T-helper 17 cell (primary cell): ENCODE measurements around the gene GPSM1. TPM values are rescaled to one million over a fixed set of nuclear protein-coding genes. Genes with fewer than 3 reads are reported as not detected.
"Not testable (repeated sequence)": the region's sequence is repeated elsewhere in the genome, so short reads cannot be mapped to it uniquely, and the experiment has no call there.

Experiments
- ATAC-seq: fragments of 150-1000 bp; cut with Tn5 transposase; 2 replicates; pipeline ENCODE4 v1.10.0; 2021; ENCODE audit warnings: mild to moderate bottlenecking, moderate library complexity
- DNase-seq, 3 donors: peaks; one replicate each; pipeline versions ENCODE4 v3.0.0 to v3.0.0-alpha.2; 2020 to 2021
- H3K9me3 ChIP-seq: one replicate; pipeline ENCODE4 v1.7.0; 2013; ENCODE audit warnings: low read length, mild to moderate bottlenecking; ENCODE audit not compliant: control insufficient read depth, poor library complexity, severe bottlenecking
- H3K27ac Mint-ChIP-seq: one replicate; pipeline ENCODE4 v1.8.0; 2022; ENCODE audit warnings: mild to moderate bottlenecking, moderate library complexity, mixed read lengths
- H3K27me3 Mint-ChIP-seq: one replicate; pipeline ENCODE4 v1.8.0; 2022; ENCODE audit warnings: mixed read lengths
- H3K36me3 Mint-ChIP-seq: one replicate; pipeline ENCODE4 v1.8.0; 2022; ENCODE audit warnings: low read depth, mixed read lengths
- H3K4me1 Mint-ChIP-seq: one replicate; pipeline ENCODE4 v1.8.0; 2022; ENCODE audit warnings: mild to moderate bottlenecking, mixed read lengths
- H3K4me3 Mint-ChIP-seq: one replicate; pipeline ENCODE4 v1.8.0; 2022; ENCODE audit warnings: mild to moderate bottlenecking, moderate library complexity, mixed read lengths
- total RNA-seq, 4 donors: library from RNA in 2 of 4; stranded (reverse) in 2 of 4; gene quantifications; one replicate each; pipeline ENCODE4 v1.2.3 and lab custom pipeline; 2022 to 2026

The GPSM1 gene
- total RNA-seq, 2 donors from 2014 or later, result 7.4 to 10.8 TPM

DNA sequence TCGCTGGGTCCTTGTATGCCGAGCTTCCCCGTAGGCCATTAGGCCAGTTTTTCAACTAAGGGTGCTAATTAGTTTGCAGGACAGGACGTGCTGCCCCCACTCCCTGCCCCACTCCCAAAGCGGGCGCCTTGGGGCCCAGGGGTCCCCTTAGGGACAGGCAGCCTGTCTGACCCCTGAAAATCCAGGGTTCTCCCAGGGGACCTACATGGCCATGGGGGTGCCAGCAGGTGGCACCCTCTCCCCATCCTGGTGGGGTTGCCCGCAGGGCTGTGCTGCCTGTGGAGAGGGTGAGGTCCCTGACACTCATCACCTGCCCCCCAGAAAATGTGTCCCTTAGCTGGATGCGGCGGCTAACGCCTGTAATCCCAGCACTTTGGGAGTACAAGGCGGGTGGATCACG lies 14.9 kb upstream of the GPSM1 start:
- Mint-ChIP-seq H3K36me3 (no peaks in the 10 kb centered on the region), H3K27ac (no peak overlapping the region), H3K4me3 (no peak overlapping the region), H3K27me3 (no peaks in the 10 kb centered on the region), H3K4me1 (no peaks in the 10 kb centered on the region)
- no peaks in the 10 kb centered on the region for H3K9me3 ChIP-seq
- ATAC-seq (peak; percentile 71), DNase-seq (no peak)

DNA sequence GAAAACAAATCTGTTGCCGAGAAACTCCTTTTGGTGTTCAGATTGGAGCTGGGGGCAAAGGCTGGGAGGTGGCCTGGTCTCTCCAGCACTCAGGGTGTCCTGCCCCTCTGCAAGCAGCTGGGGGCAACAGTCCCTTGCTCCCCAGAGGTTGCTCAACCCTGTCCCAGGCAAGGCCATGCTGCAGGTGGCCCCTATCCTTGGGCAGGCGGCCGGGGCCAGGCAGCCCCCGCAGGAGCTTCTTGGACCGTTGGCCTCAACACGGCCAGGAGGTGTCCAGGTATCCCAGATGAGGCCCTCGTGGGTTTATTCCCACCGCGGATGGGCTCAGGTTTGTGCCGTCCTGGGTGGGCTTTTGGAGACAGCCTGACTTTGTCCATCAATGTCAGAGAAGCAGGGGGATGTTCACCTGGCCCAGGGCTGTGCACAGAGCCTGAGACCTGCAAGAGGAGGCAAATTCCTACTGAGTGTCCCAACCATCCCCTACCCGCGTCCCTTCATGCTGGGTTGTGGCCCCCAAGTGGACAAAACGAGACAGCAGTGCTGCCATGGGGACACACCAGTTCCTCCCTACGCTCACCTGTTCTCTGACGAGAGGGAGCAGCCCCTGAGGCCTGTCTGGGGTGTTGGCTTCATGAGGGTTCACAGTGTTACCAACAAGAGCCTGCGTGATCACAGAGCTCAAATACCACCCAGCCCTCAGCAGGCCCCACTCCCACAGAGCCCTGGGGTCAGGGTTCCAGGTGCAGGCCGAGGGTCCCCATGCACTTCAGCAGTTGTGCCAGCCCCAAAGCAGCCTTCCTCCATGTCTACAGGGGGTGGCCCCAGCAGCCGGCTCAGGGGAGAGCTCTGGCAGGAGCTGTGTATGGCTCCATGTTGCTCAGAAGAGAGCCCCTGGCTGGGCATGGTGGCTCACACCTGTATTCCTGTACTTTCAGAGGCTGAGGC lies 14.0 kb upstream of the GPSM1 start:
- no peak for ATAC-seq
- no peak overlapping the region for H3K27ac Mint-ChIP-seq
- H3K9me3 ChIP-seq, result no peaks in the 10 kb centered on the region
- H3K27me3 Mint-ChIP-seq, result no peaks in the 10 kb centered on the region
- no peaks in the 10 kb centered on the region for H3K36me3 Mint-ChIP-seq
- no peak for DNase-seq
- H3K4me3 Mint-ChIP-seq, result no peak overlapping the region
- H3K4me1 Mint-ChIP-seq, result no peaks in the 10 kb centered on the region

DNA sequence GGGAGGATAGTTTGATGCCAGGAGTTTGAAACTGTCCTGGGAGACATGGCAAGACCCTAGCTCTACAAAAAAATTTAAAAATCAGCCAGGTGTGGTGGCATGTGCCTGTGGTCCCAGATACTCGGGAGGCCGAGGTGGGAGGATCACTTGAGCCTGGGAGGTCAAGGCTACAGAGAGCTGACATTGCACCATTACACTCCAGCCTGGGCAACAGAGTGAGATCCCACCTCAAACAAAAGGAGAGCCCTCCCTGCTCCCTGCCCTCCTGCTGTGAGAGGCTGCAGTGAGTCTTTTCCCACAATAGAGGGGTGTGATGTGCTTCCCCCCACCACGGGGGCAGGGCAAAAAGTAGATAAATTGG lies 13.3 kb upstream of the GPSM1 start:
- ATAC-seq (no peak), DNase-seq (no peak)
- Mint-ChIP-seq H3K4me1 (no peaks in the 10 kb centered on the region), H3K4me3 (no peak overlapping the region), H3K27me3 (no peaks in the 10 kb centered on the region), H3K27ac (no peak overlapping the region), H3K36me3 (no peaks in the 10 kb centered on the region)
- H3K9me3 ChIP-seq, result no peaks in the 10 kb centered on the region

DNA sequence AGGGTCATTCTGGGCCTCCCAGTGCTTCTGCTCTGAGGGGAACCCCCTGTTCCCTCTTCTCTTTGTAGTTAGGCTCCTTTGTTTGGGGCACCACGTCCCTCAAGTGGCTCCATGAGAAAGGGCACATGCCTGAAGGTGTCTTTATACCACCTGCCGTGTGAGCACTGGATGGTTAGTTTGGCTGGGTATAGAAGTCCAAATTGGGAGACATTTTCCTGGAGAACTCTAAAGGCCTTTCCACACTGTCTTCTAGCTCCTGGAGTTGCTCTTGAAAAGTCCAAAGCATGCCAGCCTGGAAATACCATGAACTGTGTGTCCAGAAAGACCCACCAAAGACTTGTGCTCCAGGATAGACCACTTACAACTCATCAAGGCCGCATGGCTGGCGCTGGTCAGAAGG lies 12.4 kb upstream of the GPSM1 start:
- H3K4me3 Mint-ChIP-seq, result no peak overlapping the region
- no peaks in the 10 kb centered on the region for H3K9me3 ChIP-seq
- no peak for ATAC-seq
- H3K36me3 Mint-ChIP-seq, result no peaks in the 10 kb centered on the region
- no peak for DNase-seq
- no peaks in the 10 kb centered on the region for H3K27me3 Mint-ChIP-seq
- no peaks in the 10 kb centered on the region for H3K4me1 Mint-ChIP-seq
- no peak overlapping the region for H3K27ac Mint-ChIP-seq

DNA sequence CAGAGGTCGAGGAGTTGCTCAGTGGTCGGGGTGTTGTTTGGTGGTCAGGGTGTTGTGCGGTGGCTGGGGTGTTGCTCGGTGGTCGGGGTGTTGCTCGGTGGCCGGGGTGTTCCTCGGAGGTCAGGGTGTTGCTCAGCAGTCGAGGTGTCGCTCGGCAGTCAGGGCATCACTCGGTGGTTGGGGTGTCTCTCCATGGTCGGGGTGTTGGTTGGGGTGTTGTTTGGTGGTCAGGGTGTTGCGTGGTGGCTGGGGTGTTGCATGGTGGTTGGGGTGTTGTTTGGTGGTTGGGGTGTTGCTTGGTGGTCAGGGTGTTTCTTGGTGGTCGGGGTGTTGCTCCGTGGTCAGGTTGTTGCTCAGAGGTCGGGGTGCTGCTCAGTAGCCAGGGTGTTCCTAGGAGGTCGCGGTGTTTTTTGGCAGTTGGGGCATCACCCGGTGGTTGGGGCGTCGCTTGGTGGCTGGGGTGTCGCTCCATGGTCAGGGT lies 11.0 kb upstream of the GPSM1 start:
- no peak overlapping the region for H3K4me3 Mint-ChIP-seq
- no peaks in the 10 kb centered on the region for H3K27me3 Mint-ChIP-seq
- H3K27ac Mint-ChIP-seq, result no peak overlapping the region
- ATAC-seq (no peak), DNase-seq (no peak)
- H3K36me3 Mint-ChIP-seq, result no peaks in the 10 kb centered on the region
- no peaks in the 10 kb centered on the region for H3K4me1 Mint-ChIP-seq
- H3K9me3 ChIP-seq, result no peaks in the 10 kb centered on the region

DNA sequence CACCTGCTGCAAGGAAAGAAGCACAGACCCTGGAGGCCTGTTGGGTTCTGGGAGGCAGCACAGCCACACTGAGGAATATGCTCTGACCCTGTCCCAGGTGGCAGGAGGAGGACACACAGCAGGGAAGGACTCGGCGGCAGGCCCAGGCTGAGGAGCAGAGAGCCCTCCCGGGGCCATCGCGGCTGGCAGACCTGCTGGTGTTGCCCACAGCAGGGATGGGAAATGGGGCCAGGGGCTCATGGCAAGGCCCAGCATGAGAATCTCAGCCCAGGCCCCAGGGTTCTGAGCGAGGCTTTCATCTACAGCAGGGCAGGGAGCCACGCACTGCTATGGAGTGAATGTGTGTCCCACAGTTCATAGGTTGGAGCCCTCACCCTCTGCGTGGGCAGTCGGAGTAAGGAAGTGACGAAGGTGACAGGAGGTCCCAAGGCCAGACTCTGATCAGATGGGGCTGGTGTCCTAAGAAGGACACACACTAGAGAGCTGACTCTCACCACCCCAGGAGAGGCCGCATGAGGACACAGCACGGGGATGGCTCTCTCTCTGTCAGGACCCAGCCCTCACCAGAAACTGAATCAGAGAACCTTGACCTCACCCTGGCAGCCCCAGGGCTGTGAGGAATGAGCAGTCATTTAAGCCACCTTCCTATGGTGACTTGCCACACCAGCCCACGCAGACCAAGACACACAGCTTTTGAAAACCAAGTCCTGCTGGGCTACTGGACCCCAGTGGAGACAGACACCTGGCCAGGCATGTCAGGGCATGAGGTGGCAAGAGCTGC lies 10.3 kb upstream of the GPSM1 start:
- Mint-ChIP-seq H3K4me1 (no peaks in the 10 kb centered on the region), H3K27me3 (no peaks in the 10 kb centered on the region), H3K27ac (no peak overlapping the region), H3K36me3 (no peaks in the 10 kb centered on the region), H3K4me3 (no peak overlapping the region)
- DNase-seq, result no peak
- no peaks in the 10 kb centered on the region for H3K9me3 ChIP-seq
- ATAC-seq, result no peak

DNA sequence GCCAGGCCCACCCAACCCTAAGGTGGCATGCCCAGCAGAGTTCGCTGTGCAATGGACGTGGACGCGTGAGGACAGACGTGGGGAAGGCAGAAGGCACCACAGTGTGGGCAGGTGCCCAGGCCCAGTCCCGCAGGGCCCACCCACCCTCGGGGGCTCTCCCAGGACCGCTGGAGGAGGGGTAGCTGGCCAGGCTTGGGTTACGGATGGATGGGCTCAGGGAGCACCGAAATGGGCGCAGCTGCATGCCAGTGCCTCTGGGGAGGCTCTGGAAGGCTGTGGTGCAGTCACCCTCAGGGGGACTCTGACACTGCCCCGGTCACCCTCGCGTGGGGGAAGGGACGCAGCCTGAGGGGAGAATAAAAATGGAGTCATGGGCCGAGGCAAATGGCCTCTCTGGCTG lies 9.6 kb upstream of the GPSM1 start:
- no peaks in the 10 kb centered on the region for H3K9me3 ChIP-seq
- DNase-seq, result no peak
- no peak overlapping the region for H3K4me3 Mint-ChIP-seq
- no peaks in the 10 kb centered on the region for H3K27me3 Mint-ChIP-seq
- ATAC-seq, result no peak
- no peaks in the 10 kb centered on the region for H3K36me3 Mint-ChIP-seq
- H3K4me1 Mint-ChIP-seq, result no peaks in the 10 kb centered on the region
- no peak overlapping the region for H3K27ac Mint-ChIP-seq

DNA sequence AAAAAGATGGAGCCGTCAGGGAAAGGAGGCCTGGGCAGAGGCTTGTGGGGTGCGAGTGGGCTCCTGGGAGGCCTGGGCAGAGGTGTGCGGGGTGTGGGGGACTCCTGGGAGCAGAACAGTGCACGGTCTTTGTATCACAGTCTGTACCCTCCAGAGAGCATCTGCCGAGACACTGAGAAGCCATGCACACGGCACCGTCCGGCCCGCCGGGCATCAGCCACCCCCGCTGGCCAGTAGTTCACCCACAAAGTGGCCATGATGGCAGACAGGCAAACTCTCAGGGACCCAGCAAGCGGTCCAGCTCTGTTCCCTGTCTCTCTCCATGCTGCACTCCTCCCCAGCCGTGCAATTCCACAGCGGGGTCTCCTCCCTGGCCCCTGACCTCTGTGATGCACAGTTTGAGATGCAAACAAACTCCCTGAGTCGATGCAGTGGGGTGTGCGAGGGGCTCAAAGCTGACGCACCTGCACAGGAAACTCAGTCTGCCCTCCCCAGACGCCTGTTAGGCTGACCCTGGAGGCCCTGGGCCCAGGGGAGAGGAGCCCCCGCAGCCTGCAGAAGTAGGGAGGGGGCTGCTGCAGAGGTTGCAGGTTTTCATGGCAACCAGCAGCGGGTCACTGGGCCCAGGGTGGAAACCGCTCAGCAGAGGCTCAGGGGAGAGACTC lies 9.1 kb upstream of the GPSM1 start:
- no peaks in the 10 kb centered on the region for H3K9me3 ChIP-seq
- H3K4me1 Mint-ChIP-seq, result no peaks in the 10 kb centered on the region
- H3K27ac Mint-ChIP-seq, result no peak overlapping the region
- DNase-seq (no peak), ATAC-seq (no peak)
- no peaks in the 10 kb centered on the region for H3K27me3 Mint-ChIP-seq
- no peak overlapping the region for H3K4me3 Mint-ChIP-seq
- H3K36me3 Mint-ChIP-seq, result no peaks in the 10 kb centered on the region

DNA sequence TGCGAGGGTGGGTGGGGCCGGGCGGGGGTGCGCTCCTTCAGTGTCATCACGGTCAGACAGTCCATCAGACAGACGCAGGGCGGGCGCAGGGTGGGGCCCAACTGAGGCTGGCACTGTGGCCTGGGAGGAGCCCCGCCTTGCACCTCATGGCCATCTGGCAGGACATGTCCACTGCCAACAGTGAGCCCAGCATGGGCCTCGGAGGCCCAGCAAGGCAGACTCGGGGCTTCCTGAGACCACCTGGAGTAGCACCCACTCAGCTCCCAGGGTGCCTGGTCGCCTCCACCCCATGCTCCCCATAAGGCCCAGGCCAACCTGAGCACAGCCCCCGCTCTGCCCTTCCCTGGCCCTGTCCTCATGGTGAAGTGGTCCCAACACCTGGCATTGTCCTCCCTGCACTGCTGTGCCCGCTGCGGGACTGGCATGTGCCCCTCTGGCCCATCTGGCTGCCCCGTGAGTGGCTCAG lies 8.5 kb upstream of the GPSM1 start:
- Mint-ChIP-seq H3K4me3 (no peak overlapping the region), H3K4me1 (no peaks in the 10 kb centered on the region), H3K36me3 (no peaks in the 10 kb centered on the region), H3K27ac (no peak overlapping the region), H3K27me3 (no peaks in the 10 kb centered on the region)
- ATAC-seq (no peak), DNase-seq (no peak)
- H3K9me3 ChIP-seq, result no peaks in the 10 kb centered on the region

DNA sequence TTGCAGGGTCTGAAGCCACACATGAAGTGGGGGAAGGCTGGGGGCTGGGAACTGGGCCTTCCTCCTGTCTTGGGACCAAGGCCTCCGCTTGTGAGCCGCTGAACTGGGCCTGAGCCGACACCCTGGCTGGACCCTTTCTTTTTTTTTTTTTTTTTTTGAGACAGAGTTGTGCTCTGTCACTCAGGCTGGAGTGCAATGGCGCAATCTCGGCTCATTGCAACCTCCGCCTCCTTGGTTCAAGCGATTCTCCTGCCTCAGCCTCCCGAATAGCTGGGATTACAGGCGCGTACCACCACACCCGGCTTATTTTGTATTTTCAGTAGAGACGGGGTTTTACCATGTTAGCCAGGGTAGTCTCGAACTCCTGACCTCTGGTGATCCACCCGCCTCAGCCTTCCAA lies 8.1 kb upstream of the GPSM1 start:
- not testable (repeated sequence) for H3K4me3 Mint-ChIP-seq, H3K27ac Mint-ChIP-seq, H3K36me3 Mint-ChIP-seq, DNase-seq, H3K9me3 ChIP-seq, ATAC-seq, H3K27me3 Mint-ChIP-seq, H3K4me1 Mint-ChIP-seq

DNA sequence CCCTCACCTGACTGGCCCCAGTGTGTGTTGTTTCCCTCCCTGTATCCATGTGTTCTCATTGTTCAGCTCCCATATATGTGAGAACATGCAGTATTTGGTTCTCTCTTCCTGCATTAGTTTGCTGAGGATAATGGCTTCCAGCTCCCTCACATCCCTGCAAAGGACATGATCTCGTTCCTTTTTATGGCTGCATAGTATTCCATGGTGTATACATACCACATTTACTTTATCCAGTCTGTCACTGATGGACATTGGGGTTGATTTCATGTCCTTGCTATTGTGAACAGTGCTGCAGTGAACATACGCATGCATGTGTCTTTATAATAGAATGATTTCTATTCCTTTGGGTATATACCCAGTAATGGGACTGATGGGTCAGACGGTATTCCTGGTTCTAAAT lies 7.4 kb upstream of the GPSM1 start:
- not testable (repeated sequence) for H3K4me3 Mint-ChIP-seq, H3K4me1 Mint-ChIP-seq, H3K9me3 ChIP-seq, H3K27me3 Mint-ChIP-seq, H3K36me3 Mint-ChIP-seq, ATAC-seq, DNase-seq, H3K27ac Mint-ChIP-seq

DNA sequence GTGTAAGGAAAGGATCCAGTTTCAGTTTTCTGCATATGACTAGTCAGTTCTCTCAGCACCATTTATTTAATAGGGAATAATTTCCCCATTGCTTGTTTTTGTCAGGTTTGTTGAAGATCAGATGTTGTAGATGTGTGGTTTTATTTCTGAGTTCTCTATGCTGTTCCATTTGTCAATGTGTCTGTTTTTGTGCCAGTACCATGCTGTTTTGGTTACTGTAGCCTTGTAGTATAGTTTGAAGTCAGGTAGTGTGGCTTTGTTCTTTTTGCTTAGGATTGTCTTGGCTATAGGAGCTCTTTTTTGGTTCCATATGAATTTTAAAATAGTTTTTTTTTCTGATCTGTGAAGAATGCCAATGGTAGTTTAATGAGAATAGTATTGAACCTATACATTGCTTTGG lies 6.4 kb upstream of the GPSM1 start:
- not testable (repeated sequence) for ATAC-seq

DNA sequence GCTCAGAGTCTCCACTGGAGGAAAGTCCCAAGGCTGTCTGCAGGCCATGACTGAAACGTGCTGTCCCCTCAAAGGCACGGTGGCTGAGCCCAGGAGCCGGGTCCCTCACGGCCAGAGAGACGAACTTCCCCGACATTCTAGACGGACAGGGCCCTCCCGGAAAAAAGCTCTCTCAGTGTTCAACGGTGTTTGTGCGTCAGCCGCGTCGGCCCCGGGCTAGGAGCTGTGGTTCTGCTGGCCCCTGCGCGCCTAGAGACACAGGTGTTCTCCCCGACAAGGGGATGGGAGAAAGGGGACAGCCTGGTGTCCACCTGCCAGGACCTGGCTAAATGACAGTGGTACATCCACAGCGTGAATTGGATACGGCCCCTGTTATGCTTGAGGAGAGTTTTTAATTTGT lies 5.8 kb upstream of the GPSM1 start:
- H3K9me3 ChIP-seq, result no peaks in the 10 kb centered on the region
- no peak for DNase-seq
- no peak overlapping the region for H3K4me3 Mint-ChIP-seq
- no peak for ATAC-seq
- no peaks in the 10 kb centered on the region for H3K36me3 Mint-ChIP-seq
- H3K4me1 Mint-ChIP-seq, result no peaks in the 10 kb centered on the region
- H3K27me3 Mint-ChIP-seq, result no peaks in the 10 kb centered on the region
- H3K27ac Mint-ChIP-seq, result no peak overlapping the region

More for the DNA sequence above, 6.4 kb upstream of the GPSM1 start:
- H3K27me3 Mint-ChIP-seq, H3K9me3 ChIP-seq, H3K4me3 Mint-ChIP-seq, H3K27ac Mint-ChIP-seq, DNase-seq, H3K36me3 Mint-ChIP-seq, H3K4me1 Mint-ChIP-seq: not testable (repeated sequence)
